K562 (cell line): Measurements from ENCODE around the gene SHLD1.

Experiments
- CHD7 ChIP-seq: fragments of 200-600 bp; sonication (generic); IDR thresholded peaks from one replicate; pipeline ENCODE4 v1.6.1; 2012; ENCODE audit warnings: mild to moderate bottlenecking, low read depth, low read length, inconsistent platforms
- E2F1 ChIP-seq: sonication (generic); formaldehyde crosslinking; IDR thresholded peaks from 2 replicates; pipeline ENCODE4 v1.8.1; 2023; ENCODE audit warnings: mild to moderate bottlenecking, missing genetic modification reagents, moderate library complexity
- KLF16 ChIP-seq: IDR thresholded peaks from 2 replicates; pipeline ENCODE4 v1.6.1; 2016; ENCODE audit warnings: antibody characterized with exemption
- TEAD4 ChIP-seq, 2 experiments: sonication (generic) in 1 of 2; formaldehyde crosslinking in 1 of 2; IDR thresholded peaks; 2 replicates each; pipeline versions ENCODE4 v1.6.1 to v1.8.0; 2012 to 2022; ENCODE audit warnings: borderline replicate concordance in 1 of 2, inconsistent platforms in 1 of 2, low read length in 1 of 2, mild to moderate bottlenecking in 1 of 2, missing genetic modification reagents in 1 of 2
- ZNF431 ChIP-seq: sonication (generic); formaldehyde crosslinking; IDR thresholded peaks from 2 replicates; pipeline ENCODE4 v1.8.0; 2022; ENCODE audit warnings: mild to moderate bottlenecking, missing genetic modification reagents
- TF ChIP-seq, protein P1 (sequence below), 3 experiments: IDR thresholded peaks in 2 of 3; conservative IDR thresholded peaks in 1 of 3; 2 replicates each; pipeline ENCODE4 v1.5.1; 2011 to 2012; ENCODE audit warnings: low read length in 3 of 3, mild to moderate bottlenecking in 3 of 3, control low read depth in 2 of 3, improper control_type of control experiment in 1 of 3, inconsistent platforms in 1 of 3, low read depth in 1 of 3, mixed read lengths in 1 of 3, moderate library complexity in 1 of 3; ENCODE audit not compliant: insufficient read depth in 2 of 3

GRCh38 chr20:5806457-5807263 is 56.5 kb downstream of the SHLD1 start:
- TF ChIP-seq ZNF431 (no peak), E2F1 (CRISPR knock-in tag) (no peak), TEAD4 (IDR thresholded peaks at IDR 0.05; ENCODE audit: low read length) (no peak), TEAD4 (CRISPR knock-in tag; IDR thresholded peaks at IDR 0.05; ENCODE audit: borderline replicate concordance) (no peak), CHD7 (no peak), KLF16 (no peak)
- TF ChIP-seq, protein P1, sequence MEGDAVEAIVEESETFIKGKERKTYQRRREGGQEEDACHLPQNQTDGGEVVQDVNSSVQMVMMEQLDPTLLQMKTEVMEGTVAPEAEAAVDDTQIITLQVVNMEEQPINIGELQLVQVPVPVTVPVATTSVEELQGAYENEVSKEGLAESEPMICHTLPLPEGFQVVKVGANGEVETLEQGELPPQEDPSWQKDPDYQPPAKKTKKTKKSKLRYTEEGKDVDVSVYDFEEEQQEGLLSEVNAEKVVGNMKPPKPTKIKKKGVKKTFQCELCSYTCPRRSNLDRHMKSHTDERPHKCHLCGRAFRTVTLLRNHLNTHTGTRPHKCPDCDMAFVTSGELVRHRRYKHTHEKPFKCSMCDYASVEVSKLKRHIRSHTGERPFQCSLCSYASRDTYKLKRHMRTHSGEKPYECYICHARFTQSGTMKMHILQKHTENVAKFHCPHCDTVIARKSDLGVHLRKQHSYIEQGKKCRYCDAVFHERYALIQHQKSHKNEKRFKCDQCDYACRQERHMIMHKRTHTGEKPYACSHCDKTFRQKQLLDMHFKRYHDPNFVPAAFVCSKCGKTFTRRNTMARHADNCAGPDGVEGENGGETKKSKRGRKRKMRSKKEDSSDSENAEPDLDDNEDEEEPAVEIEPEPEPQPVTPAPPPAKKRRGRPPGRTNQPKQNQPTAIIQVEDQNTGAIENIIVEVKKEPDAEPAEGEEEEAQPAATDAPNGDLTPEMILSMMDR (IDR thresholded peaks at IDR 0.05 in 2 of 3, conservative IDR thresholded peaks at IDR 0.05 in 1 of 3; ENCODE audit: insufficient read depth in 2 of 3, low read depth in 1 of 3, low read length in 3 of 3) = peak in 1 of 3 experiments; percentile 23; a peak in 2 of 6 replicates
